Measurements from ENCODE around the gene NDUFAF5. TPM values are rescaled to one million over a fixed set of nuclear protein-coding genes. Genes with fewer than 3 reads are reported as not detected.
"Not testable (repeated sequence)": the region's sequence is repeated elsewhere in the genome, so short reads cannot be mapped to it uniquely, and the experiment has no call there.

The NDUFAF5 gene
- total and polyA plus RNA-seq, 2 donors from 2014 or later, result 26.4 to 52.1 TPM

GRCh38 chr20:13755809-13756208 lies 29.0 kb upstream of the NDUFAF5 start:
- Histone ChIP-seq H3K4me3 (ENCODE audit: low read length in 3 of 3) (no peak overlapping the region), H3K36me3 (ENCODE audit: control insufficient read depth in 2 of 3, insufficient read depth in 3 of 3, low read length in 3 of 3) (peaks cover 2 to 8% (median 3%) of the 10 kb centered on the region in 3 donors), H3K27me3 (ENCODE audit: control insufficient read depth, insufficient read depth, low read length) (no peaks in the 10 kb centered on the region), H3K27ac (ENCODE audit: low read depth in 2 of 2, low read length in 2 of 2) (no peak overlapping the region), H3K9ac (ENCODE audit: low read length in 3 of 3) (no peak overlapping the region), H3K4me1 (ENCODE audit: control insufficient read depth in 2 of 3, insufficient read depth in 2 of 3, low read depth in 1 of 3, low read length in 3 of 3) (no peaks in the 10 kb centered on the region), H3K9me3 (ENCODE audit: control insufficient read depth in 2 of 3, insufficient read depth in 1 of 3, low read length in 3 of 3) (no peaks in the 10 kb centered on the region)
- FAIRE-seq (no peak), DNase-seq (no peak)
- intact Hi-C loops (cut with DNase I), result no loop called here
- TF ChIP-seq CTCF (IDR thresholded peaks at IDR 0.05; ENCODE audit: borderline replicate concordance, extremely low read depth, insufficient read depth), result no peak

GRCh38 chr20:13756551-13756950 lies 28.3 kb upstream of the NDUFAF5 start:
- H3K36me3 ChIP-seq (ENCODE audit: control insufficient read depth in 2 of 3, insufficient read depth in 3 of 3, low read length in 3 of 3), result peaks cover 2 to 4% (median 3%) of the 10 kb centered on the region in 3 donors
- H3K27ac ChIP-seq (ENCODE audit: low read depth in 2 of 2, low read length in 2 of 2), result no peak overlapping the region
- intact Hi-C loops (cut with DNase I), result no loop called here
- TF ChIP-seq CTCF (IDR thresholded peaks at IDR 0.05; ENCODE audit: borderline replicate concordance, extremely low read depth, insufficient read depth), result no peak
- H3K4me3 ChIP-seq (ENCODE audit: low read length in 3 of 3), result no peak overlapping the region
- FAIRE-seq, result no peak
- H3K9ac ChIP-seq (ENCODE audit: low read length in 3 of 3), result no peak overlapping the region
- no peak for DNase-seq
- H3K27me3 ChIP-seq (ENCODE audit: control insufficient read depth, insufficient read depth, low read length), result no peaks in the 10 kb centered on the region
- no peaks in the 10 kb centered on the region for H3K4me1 ChIP-seq (ENCODE audit: control insufficient read depth in 2 of 3, insufficient read depth in 2 of 3, low read depth in 1 of 3, low read length in 3 of 3)
- H3K9me3 ChIP-seq (ENCODE audit: control insufficient read depth in 2 of 3, insufficient read depth in 1 of 3, low read length in 3 of 3), result no peaks in the 10 kb centered on the region

GRCh38 chr20:13758884-13759283 lies 25.9 kb upstream of the NDUFAF5 start:
- intact Hi-C loops (cut with DNase I), result no loop called here

GRCh38 chr20:13760451-13760946 lies 24.3 kb upstream of the NDUFAF5 start:
- H3K4me3 ChIP-seq (ENCODE audit: low read length in 3 of 3); DNase-seq; H3K36me3 ChIP-seq (ENCODE audit: control insufficient read depth in 2 of 3, insufficient read depth in 3 of 3, low read length in 3 of 3); H3K4me1 ChIP-seq (ENCODE audit: control insufficient read depth in 2 of 3, insufficient read depth in 2 of 3, low read depth in 1 of 3, low read length in 3 of 3); intact Hi-C loops (cut with DNase I); H3K27me3 ChIP-seq (ENCODE audit: control insufficient read depth, insufficient read depth, low read length); H3K9me3 ChIP-seq (ENCODE audit: control insufficient read depth in 2 of 3, insufficient read depth in 1 of 3, low read length in 3 of 3); H3K9ac ChIP-seq (ENCODE audit: low read length in 3 of 3); FAIRE-seq; H3K27ac ChIP-seq (ENCODE audit: low read depth in 2 of 2, low read length in 2 of 2): not testable (repeated sequence)

More at GRCh38 chr20:13758884-13759283, 25.9 kb upstream of the NDUFAF5 start:
- peaks cover 3 to 5% (median 4%) of the 10 kb centered on the region in 3 donors for H3K36me3 ChIP-seq (ENCODE audit: control insufficient read depth in 2 of 3, insufficient read depth in 3 of 3, low read length in 3 of 3)
- no peaks in the 10 kb centered on the region for H3K9me3 ChIP-seq (ENCODE audit: control insufficient read depth in 2 of 3, insufficient read depth in 1 of 3, low read length in 3 of 3)
- H3K9ac ChIP-seq (ENCODE audit: low read length in 3 of 3), result no peak overlapping the region
- no peak overlapping the region for H3K4me3 ChIP-seq (ENCODE audit: low read length in 3 of 3)
- H3K27me3 ChIP-seq (ENCODE audit: control insufficient read depth, insufficient read depth, low read length), result no peaks in the 10 kb centered on the region
- TF ChIP-seq CTCF (IDR thresholded peaks at IDR 0.05; ENCODE audit: borderline replicate concordance, extremely low read depth, insufficient read depth), result no peak
- DNase-seq (no peak), FAIRE-seq (no peak)
- no peak overlapping the region for H3K27ac ChIP-seq (ENCODE audit: low read depth in 2 of 2, low read length in 2 of 2)
- no peaks in the 10 kb centered on the region for H3K4me1 ChIP-seq (ENCODE audit: control insufficient read depth in 2 of 3, insufficient read depth in 2 of 3, low read depth in 1 of 3, low read length in 3 of 3)

All from kidney (tissue), 14 donors.